ENCODE data around the gene DCAF11. TPM values are rescaled to one million over a fixed set of nuclear protein-coding genes. Genes with fewer than 3 reads are reported as not detected.
A peak's percentile ranks its signal among the peaks of the same experiment; 100 is the strongest.

DCAF11 gene
- total RNA-seq, 1 donor: 138 TPM

DNA sequence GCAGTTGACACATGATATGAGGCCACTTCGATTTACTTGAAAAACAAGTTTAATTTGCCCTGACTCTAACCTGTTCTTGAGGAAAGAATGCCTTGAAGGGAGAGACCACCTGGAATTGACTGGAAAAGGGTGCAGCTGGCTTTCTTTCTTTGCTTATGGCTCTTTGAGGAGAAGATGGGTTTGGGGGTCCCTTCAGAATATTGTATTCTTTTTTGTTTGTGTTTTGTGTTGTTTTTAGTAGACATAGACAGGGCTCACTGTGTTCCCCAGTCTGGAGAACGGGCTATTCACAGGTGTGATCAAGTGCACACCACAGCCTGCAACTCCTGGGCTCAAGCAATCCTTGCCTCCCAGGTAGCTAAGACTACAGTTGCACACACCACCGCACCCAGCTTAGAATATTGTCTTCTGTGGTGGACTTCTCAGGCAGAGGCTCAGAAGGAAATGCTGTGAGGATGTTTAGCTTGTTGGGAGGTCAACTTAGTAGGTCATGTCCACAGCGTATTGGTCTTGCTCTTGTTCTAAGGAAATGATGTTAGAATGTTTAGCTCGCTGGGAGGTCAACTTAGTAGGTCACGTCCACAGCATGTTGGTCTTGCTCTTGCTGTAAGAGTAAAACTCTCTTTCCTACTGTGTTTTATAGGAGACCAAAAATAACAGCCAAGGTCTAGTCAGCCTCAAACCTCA lies 1.7 kb downstream of the DCAF11 start:
- DNase-seq (ENCODE audit: low read depth in 2 of 3, low spot score in 2 of 3): no peak

DNA sequence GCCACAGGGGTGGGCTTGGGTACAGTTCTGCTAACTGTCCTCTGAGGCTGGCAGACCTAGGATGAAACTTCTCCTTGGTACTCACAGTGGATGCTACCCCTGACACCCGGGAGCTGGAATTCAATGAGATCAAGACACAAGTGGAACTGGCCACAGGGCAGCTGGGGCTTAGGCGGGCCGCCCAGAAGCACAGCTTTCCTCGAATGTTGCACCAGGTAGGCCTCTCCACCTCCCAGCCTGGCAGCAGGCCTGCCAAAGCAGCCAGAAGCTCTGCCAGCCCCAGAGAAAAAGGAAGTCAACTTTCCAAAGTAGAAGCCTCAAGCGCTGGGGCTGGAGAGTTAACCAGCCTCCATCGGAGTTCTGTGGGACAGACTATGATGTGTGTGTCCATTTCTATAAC lies 2.6 kb downstream of the DCAF11 start:
- no peak for DNase-seq (ENCODE audit: low read depth in 2 of 3, low spot score in 2 of 3)

DNA sequence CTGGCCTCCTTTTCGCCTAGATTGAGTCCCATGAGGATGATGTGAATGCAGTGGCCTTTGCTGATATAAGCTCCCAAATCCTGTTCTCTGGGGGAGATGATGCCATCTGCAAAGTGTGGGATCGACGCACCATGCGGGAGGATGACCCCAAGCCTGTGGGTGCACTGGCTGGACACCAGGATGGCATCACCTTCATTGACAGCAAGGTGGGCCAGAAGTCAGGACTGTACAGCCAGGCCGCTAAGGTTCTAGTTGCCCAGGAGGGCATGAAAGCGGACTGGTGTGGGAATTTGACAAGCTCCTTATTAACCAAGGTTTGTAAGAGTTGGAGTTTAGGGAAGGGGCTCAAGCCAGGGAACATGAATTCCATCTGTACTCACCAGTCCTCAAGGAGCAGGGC lies 5.1 kb downstream of the DCAF11 start:
- DNase-seq (ENCODE audit: low read depth in 2 of 3, low spot score in 2 of 3): no peak

DNA sequence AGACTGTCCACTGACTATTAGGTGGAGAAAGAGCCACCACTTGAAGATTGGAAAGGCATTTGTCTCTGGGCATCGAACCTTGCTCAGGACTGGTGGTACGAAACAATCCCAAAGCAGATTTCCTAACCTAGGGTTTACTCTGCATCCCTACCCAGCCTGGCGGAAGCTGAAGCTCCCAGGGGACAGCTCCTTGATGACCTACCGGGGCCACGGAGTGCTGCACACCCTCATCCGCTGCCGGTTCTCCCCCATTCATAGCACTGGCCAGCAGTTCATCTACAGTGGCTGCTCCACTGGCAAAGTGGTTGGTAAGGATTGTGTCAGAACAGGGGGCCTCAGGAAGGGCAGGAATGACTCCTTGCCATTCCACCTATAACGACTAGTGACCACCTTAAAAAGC lies 6.6 kb downstream of the DCAF11 start:
- DNase-seq (ENCODE audit: low read depth in 2 of 3, low spot score in 2 of 3): no peak

DNA sequence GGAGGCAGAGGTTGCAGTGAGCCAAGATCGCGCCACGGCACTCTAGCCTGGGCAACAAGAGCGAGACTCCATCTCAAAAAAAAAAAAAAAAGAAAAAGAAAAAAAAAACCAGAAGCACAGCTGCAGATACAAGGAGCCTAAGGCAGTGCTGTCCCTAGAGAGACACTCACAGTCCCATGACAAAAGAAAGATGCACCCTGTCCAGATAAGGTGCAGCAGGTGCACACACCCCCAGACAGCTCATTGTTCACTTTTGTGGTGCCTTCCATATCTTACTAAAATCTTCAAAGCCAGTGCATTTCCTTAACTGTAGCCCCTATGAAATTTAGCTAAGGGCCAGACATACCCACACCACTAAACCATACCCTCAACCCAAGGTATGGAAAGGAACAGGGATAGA lies 7.8 kb downstream of the DCAF11 start:
- DNase-seq (ENCODE audit: low read depth in 2 of 3, low spot score in 2 of 3): no peak

DNA sequence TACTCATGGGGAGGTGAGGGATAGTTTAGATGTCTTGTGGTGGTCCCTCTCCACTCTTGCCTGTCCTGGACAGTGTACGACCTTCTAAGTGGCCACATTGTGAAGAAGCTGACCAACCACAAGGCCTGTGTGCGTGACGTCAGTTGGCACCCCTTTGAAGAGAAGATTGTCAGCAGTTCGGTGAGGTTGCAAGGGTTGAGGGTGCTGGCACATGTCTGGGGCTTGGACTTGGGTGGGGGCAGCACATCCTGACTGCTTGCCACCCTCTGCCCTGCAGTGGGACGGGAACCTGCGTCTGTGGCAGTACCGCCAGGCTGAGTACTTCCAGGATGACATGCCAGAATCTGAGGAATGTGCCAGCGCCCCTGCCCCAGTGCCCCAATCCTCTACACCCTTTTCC lies 8.3 kb downstream of the DCAF11 start:
- DNase-seq (ENCODE audit: low read depth in 2 of 3, low spot score in 2 of 3): no peak

DNA sequence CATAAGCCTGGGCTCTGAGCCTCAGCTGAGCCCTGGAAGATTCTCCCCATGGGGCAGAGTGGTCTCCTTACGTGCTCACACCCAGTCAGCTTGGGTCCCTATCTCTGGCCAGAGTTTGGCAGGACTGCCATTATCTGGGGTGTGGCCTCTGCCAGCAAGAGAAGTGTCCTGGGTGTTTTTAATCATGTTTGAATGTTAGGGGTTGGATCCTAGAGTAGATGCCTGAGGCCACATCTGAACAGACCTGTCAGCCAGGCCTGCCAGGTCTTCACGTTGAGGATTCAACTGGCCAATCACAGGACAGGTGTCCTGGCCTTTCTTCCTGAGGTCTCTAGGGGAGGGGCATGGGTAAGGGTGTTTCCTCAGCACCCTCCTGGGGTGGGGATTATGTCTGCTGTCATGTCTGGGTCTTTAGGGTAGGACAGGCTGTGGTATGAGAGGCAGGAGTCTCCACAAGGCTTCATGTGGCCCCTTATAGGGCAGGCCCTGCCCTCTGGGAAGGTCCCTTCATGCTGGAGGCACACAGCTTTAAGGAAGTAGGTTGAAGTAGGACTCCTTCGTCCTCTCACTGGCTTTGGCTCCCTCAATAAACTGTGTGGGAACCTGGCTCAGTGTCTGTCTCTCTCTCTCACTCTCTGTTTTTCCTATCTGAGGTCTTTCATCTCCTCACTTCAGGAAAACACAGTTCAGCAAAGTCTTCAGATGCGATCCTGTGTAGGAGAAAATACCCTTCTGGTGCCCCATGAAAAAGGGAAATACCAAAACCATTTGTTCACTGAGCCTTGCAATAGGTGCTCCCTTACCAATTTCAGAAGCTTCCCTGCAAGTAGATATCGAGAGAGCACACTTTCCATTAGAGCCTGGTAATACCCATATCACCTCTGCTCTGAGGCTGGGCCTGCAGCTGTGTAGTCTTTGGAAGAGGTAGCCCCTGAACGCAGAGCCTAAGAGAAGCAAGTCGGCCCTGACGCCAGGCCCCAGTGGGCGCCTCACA lies 9.1 kb downstream of the DCAF11 start:
- DNase-seq (ENCODE audit: low read depth in 2 of 3, low spot score in 2 of 3): no peak

DNA sequence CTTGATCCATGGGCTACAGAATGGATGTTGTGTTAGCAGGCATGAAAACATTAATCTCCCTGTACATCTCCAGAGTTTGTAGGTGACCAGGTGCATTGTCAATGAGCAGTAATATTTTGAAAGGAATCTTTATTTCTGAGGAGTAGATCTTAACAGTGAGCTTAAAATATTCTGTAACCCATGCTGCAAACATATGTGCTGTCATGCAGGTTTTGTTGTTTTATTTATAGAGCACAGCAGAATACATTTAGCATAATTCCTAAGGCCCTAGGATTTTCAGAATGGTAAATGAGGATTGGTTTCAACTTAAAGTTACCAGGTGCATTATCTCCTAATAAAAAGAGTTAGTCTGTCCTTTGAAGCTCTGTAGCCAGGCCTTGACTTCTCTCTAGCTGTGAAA lies 12.4 kb downstream of the DCAF11 start:
- DNase-seq (ENCODE audit: low read depth in 2 of 3, low spot score in 2 of 3): no peak

DNA sequence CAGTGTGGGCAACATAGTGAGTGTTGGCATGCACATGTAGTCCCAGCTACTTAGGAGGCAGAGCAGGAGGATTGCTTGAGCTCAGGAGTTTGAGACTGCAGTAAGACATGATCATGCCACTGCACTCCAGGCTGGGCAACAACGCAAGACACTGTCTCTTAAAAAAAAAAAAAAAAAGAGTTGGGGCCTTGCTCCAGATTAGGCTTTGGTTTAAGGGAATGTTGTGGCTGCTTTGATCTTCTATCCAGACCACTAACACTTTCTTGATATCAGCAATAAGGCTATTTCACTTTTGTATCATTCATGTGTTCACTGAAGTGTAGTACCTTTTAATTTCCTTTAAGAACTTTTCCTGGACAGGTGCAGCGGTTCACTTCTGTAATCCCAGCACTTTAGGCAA lies 13.1 kb downstream of the DCAF11 start:
- DNase-seq (ENCODE audit: low read depth in 2 of 3, low spot score in 2 of 3): no peak

DNA sequence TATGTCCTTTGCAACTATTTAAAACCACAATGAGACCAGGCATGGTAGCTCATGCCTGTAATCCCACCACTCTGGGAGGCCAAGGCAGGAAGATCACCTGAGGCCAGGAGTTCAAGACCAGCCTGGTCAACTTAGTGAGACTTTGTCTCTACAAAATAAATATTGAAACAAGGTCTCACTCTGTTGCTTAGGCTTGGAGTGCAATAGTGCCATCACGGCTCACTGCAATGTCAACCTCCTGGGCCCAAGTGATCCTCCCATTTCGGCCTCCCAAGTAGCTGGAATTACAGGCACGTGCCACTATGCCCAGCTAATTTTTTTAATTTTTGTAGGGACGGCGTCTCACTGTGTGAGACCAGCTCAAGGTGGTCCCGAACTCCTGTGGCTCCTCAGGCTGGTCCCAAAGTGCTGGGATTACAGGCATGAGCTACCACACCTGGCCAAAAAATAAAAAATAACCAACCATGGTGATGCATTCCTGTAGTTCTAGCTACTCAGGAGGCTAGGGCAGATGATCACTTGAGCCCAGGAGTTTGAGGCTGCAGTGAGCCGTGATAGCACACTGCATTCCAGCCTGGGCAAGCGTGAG lies 14.9 kb downstream of the DCAF11 start:
- DNase-seq (ENCODE audit: low read depth in 2 of 3, low spot score in 2 of 3): no peak

DNA sequence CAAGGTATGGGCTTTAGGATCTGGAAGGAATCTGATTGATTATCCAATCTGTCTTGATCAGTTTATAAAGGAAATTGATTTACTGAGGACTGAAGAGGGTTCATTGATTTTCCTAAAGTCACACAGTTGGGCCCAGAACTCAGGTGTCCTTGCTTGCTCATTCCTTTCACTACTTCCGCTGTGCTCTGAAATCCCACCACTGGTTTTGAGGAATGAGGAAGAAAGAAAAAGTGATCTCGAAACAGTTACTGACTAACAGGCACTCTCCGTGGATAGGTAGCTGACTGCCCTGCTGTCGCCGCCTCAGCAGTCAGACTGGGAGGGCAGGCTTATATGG lies 15.8 kb downstream of the DCAF11 start, which contains the start of gene FITM1:
FITM1 (plus strand) TSS at position 280 of the 337 bp plus-strand sequence. CDS start 905 bp downstream, outside the sequence.
- DNase-seq (ENCODE audit: low read depth in 2 of 3, low spot score in 2 of 3): no peak

DNA sequence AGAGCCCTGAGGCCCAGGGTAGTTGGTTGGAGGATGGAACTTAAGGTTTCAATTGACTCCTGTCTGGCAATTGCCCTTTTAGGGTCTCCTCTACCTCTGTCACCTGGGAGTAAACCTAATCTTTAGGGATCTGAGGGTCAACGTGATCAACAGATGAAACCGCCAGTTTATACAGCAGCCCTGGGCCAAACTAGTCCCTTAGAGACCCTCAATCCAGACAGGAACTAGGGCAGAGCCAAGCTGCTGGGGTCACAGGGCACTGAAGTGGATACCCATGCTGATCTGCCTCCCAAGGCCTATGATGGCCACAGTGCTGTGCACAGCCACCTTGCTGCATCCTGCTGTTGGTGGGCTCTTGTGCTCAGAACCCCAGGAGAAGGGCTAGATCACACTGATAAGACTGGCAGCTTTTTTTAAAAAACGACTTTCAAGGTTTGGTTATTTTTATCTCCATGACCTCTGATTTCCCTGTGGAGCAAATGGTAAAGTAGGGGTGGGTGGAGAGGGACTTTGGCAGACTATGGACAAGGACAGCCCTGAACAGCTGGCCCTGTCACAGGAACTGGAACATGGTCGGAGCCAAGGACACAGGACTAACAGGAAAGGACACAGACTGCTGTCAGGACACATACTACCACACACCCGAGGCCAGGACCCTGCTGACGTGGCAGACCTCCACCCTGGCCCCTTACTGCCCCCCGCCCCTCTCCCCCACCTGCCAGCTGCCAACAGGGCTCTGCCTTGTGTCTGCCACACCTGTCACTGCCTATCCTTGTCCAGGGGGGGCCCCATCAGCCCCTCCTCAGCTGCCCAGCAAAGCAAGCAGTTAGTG lies 16.4 kb downstream of the DCAF11 start:
- no peak for DNase-seq (ENCODE audit: low read depth in 2 of 3, low spot score in 2 of 3)

DNA sequence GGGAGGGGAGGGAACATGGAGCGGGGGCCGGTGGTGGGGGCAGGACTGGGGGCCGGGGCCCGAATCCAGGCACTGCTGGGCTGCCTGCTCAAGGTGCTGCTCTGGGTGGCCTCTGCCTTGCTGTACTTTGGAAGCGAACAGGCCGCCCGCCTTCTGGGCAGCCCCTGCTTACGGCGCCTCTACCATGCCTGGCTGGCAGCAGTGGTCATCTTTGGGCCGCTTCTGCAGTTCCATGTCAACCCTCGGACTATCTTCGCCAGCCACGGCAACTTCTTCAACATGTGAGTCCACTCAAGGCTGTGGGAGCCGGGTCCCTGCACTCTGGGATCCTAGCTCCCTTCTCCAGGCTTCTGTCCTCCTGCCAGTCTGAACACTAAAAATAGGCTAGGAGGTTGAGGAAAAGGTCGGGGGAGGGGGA lies 17.0 kb downstream of the DCAF11 start:
- no peak for DNase-seq (ENCODE audit: low read depth in 2 of 3, low spot score in 2 of 3)

DNA sequence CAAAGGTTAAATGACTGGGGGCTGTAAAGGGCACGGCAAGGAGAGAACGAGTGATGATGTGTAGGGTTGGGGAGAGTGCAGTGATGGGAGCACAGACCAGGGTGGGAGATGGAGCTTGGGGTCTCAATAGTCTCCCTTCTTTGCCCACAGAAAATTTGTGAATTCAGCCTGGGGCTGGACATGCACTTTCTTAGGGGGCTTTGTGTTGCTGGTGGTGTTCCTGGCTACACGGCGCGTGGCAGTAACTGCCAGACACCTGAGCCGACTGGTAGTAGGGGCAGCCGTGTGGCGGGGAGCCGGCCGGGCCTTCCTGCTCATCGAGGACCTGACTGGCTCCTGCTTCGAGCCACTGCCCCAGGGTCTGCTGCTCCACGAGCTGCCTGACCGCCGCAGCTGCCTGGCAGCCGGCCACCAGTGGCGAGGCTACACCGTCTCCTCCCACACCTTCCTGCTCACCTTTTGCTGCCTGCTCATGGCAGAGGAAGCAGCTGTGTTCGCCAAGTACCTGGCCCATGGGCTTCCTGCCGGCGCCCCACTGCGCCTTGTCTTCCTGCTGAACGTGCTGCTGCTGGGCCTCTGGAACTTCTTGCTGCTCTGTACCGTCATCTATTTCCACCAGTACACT lies 17.6 kb downstream of the DCAF11 start:
- DNase-seq (ENCODE audit: low read depth in 2 of 3, low spot score in 2 of 3): peak in 1 of 3 donors; percentile 33

DNA sequence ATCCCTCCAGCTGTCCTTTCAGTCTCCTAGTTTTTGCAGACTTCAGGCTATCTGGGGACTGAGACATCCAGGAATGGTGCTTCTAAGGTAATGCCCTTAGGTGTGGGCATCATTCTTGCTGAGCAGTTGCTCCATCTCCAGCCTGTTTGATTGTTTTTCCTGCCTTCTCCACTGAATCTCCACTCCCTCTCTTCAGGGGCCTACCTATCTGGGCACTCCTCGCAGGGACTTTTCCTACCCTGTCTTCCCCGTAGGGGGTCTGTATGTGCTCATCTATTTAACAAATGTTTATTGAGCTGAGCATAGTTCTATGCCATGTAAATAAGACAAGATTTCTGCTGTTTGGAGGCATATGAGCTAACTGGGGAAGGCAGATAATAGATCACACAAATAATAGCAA lies 18.4 kb downstream of the DCAF11 start:
- DNase-seq (ENCODE audit: low read depth in 2 of 3, low spot score in 2 of 3): no peak

DNA sequence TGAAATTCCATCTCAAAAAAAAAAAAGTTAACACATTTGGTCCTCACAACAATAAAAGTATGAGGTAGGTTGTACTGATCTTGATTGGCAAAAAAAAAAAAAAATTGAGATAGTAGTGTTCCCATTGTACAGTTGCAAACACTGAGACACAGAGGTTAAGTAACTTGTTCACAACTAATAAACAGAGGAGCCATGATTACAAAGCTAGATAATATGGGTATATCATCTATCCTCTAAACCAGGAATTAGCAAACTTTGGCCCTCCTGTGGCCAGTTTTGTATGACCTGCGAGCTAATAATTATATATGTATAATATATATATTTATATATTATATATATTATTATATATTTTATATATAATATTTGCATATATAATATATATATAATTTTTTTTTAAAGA lies 19.2 kb downstream of the DCAF11 start:
- no peak for DNase-seq (ENCODE audit: low read depth in 2 of 3, low spot score in 2 of 3)

DNA sequence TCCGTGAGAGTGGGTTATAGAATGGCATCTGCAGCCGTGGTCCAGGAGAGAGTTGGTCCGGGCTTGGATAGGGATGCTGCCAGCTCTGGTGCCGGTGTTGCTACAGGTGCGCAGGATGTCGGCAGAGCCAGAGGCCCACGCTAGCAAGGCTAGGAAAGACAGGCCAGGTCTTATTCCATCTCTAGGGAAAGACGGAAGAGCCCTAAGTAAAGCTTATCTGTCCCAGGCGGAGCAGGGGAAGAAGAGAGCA lies 20.9 kb downstream of the DCAF11 start:
- no peak for DNase-seq (ENCODE audit: low read depth in 2 of 3, low spot score in 2 of 3)

DNA sequence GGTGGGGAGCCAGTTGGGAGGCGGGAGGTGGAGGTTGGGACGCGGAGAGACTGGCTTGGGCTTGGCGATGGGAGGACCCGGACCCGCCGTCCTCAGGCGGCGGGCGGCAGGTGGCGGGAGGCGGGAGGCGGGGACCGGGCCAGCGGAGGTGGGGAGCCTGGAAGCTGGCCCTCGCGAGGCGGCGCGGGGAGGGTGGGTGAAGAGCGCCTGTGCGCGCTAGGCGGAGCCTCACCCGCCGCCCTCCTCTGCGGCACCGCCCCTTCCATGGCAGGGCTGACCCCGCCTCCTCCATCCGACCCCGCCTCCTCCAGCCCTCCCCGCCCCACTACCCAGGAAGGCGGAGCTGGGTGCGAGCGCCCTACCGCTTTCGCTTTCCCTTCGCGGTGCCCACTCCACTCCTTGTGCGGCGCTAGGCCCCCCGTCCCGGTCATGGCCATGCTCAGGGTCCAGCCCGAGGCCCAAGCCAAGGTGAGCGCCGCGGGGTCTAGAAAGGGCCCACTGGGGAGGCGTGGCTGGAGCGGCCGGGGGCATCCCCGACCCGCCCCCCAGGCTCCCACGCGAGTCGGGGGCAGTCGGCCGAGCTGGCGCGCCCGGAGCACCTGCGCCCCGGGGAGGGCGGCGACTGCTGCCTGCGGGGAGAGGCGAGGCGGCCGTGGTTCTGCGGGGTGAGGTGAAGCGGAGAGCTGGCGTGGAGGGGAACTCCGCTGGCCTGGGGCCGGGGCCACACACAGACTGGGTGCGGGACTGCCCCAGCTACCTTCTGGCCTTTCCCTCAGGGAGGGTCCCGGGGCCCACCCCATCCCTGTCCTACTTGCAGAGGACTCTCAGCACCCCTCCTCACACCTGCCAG lies 21.5 kb downstream of the DCAF11 start, which contains the start of gene PSME1:
PSME1 (plus strand) TSS at position 361 of the 850 bp plus-strand sequence; CDS start at position 430, 69 bp downstream.
- peak; percentile 87 to 93 (median 92) for DNase-seq (ENCODE audit: low read depth in 2 of 3, low spot score in 2 of 3)
